GM12878 (cell line): ENCODE measurements around the gene GJC1. TPM values are rescaled to one million over a fixed set of nuclear protein-coding genes. Genes with fewer than 3 reads are reported as not detected.

Experiments used
- ATAC-seq: fragments of 200-7000 bp; cut with Tn5 transposase; 3 replicates; pipeline ENCODE4 v1.9.1; 2020; ENCODE audit warnings: mild to moderate bottlenecking, moderate library complexity
- BruUV-seq: library from RNA; stranded (reverse); fragments of 400-500 nt; replicated peaks from 2 replicates; lab custom pipeline; 2021; lab: Mats Ljungman, UMichigan
- CTCF ChIA-PET: fragments of 300-600 bp; sonication (Branson Sonifier 250); formaldehyde crosslinking; extraction: SDS; loops from one replicate; lab custom pipeline; 2021; ENCODE audit warnings: inconsistent platforms; lab: Yijun Ruan, JAX
- POLR2A ChIA-PET: fragments of 350-600 bp; formaldehyde crosslinking; extraction: SDS; loops from one replicate; lab custom pipeline; 2021; ENCODE audit warnings: inconsistent platforms; lab: Charles Lee
- RAD21 ChIA-PET: fragments of 300-600 bp; sonication (Branson Sonifier 250); formaldehyde crosslinking; loops from one replicate; lab custom pipeline; 2023; ENCODE audit warnings: antibody characterized with exemption; ENCODE audit not compliant: unreplicated experiment; lab: Charles Lee
- SMC1A ChIA-PET: fragments of 300-600 bp; sonication (Branson Sonifier 250); formaldehyde crosslinking; loops from one replicate; lab custom pipeline; 2023; ENCODE audit not compliant: unreplicated experiment, uncharacterized antibody; lab: Charles Lee
- DNase-seq: peaks from one replicate; pipeline ENCODE4 v3.0.0-alpha.2; 2011; ENCODE audit warnings: low read depth, low spot score
- FAIRE-seq: peaks from 3 replicates; lab custom pipeline; 2011; peaks lifted over from hg19 to GRCh38; lab: Jason Lieb, UNC
- H2AFZ ChIP-seq: 2 replicates; pipeline ENCODE4 v1.6.0; 2011; ENCODE audit warnings: low read depth, low read length, control low read depth; ENCODE audit not compliant: control insufficient read depth
- H3K27ac ChIP-seq: 2 replicates; pipeline ENCODE4 v1.5.1; 2011; ENCODE audit warnings: control low read depth; ENCODE audit not compliant: control insufficient read depth, insufficient read depth
- H3K27me3 ChIP-seq, 2 experiments: replicated peaks in 1 of 2; 2 replicates each; pipeline versions ENCODE4 v1.6.0 to v1.6.1; 2011; ENCODE audit warnings: low read length in 1 of 2; ENCODE audit not compliant: control insufficient read depth in 2 of 2, insufficient read depth in 2 of 2
- H3K36me3 ChIP-seq, 2 experiments: 2 replicates each; pipeline ENCODE4 v1.5.1; 2011; ENCODE audit warnings: low read length in 1 of 2; ENCODE audit not compliant: control insufficient read depth in 2 of 2, insufficient read depth in 2 of 2
- H3K4me1 ChIP-seq: 2 replicates; pipeline ENCODE4 v1.6.1; 2011; ENCODE audit warnings: mild to moderate bottlenecking, low read length, moderate library complexity, mixed read lengths; ENCODE audit not compliant: control insufficient read depth, insufficient read depth
- H3K4me2 ChIP-seq: 2 replicates; pipeline ENCODE4 v1.6.0; 2011; ENCODE audit warnings: control low read depth; ENCODE audit not compliant: control insufficient read depth, insufficient read depth
- H3K4me3 ChIP-seq: fragments of 200-600 bp; sonication (generic); 2 replicates; pipeline ENCODE4 v1.5.1; 2016
- H3K79me2 ChIP-seq: 2 replicates; pipeline ENCODE4 v1.6.0; 2011; ENCODE audit warnings: low read length; ENCODE audit not compliant: control insufficient read depth, insufficient read depth
- H3K9ac ChIP-seq: 2 replicates; pipeline ENCODE4 v1.8.0; 2011; ENCODE audit warnings: low read length, control low read depth, mixed read lengths; ENCODE audit not compliant: control insufficient read depth, insufficient read depth
- H3K9me3 ChIP-seq: replicated peaks from 3 replicates; pipeline ENCODE4 v1.5.1; 2011; ENCODE audit warnings: mild to moderate bottlenecking, low read length; ENCODE audit not compliant: control insufficient read depth, insufficient read depth
- H4K20me1 ChIP-seq: 2 replicates; pipeline ENCODE4 v1.6.0; 2011; ENCODE audit not compliant: control insufficient read depth, insufficient read depth
- ATF3 ChIP-seq: IDR thresholded peaks from 2 replicates; pipeline ENCODE4 v1.6.1; 2011; ENCODE audit warnings: low read depth, mild to moderate bottlenecking, low read length, moderate library complexity, borderline replicate concordance; ENCODE audit errors: extremely low read depth
- BACH1 ChIP-seq: fragments of 450-650 bp; IDR thresholded peaks from 2 replicates; pipeline ENCODE4 v1.6.1; 2017; ENCODE audit warnings: mild to moderate bottlenecking, borderline replicate concordance
- CTCF ChIP-seq, 3 experiments: IDR thresholded peaks in 2 of 3; conservative IDR thresholded peaks in 1 of 3; 2 replicates each; pipeline ENCODE4 v1.5.1; 2011; ENCODE audit warnings: low read depth in 3 of 3, low read length in 3 of 3, mild to moderate bottlenecking in 3 of 3, control low read depth in 2 of 3, moderate library complexity in 2 of 3, inconsistent platforms in 1 of 3, mixed read lengths in 1 of 3; ENCODE audit not compliant: control insufficient read depth in 2 of 3, insufficient read depth in 1 of 3; ENCODE audit errors: extremely low read depth in 1 of 3
- MLLT1 ChIP-seq: fragments of 450-650 bp; IDR thresholded peaks from 2 replicates; pipeline ENCODE4 v1.6.1; 2016; ENCODE audit warnings: mild to moderate bottlenecking
- MTA3 ChIP-seq: IDR thresholded peaks from 2 replicates; pipeline ENCODE4 v1.6.1; 2012; ENCODE audit warnings: low read length, inconsistent platforms, borderline replicate concordance
- PML ChIP-seq: IDR thresholded peaks from 2 replicates; pipeline ENCODE4 v1.6.1; 2012; ENCODE audit warnings: low read length, inconsistent platforms
- RAD21 ChIP-seq: IDR thresholded peaks from 2 replicates; pipeline ENCODE4 v1.6.1; 2011; ENCODE audit warnings: mild to moderate bottlenecking, low read depth, low read length, moderate library complexity; ENCODE audit not compliant: insufficient read depth
- RAD51 ChIP-seq: fragments of 450-650 bp; IDR thresholded peaks from 2 replicates; pipeline ENCODE4 v1.6.1; 2016; ENCODE audit warnings: moderate library complexity, mild to moderate bottlenecking, inconsistent platforms
- SREBF1 ChIP-seq: IDR thresholded peaks from 2 replicates; pipeline ENCODE4 v1.6.1; 2012; ENCODE audit warnings: mild to moderate bottlenecking, low read length
- YY1 ChIP-seq: IDR thresholded peaks from 2 replicates; pipeline ENCODE4 v1.6.1; 2011; ENCODE audit warnings: low read depth, mild to moderate bottlenecking, low read length
- ZBTB33 ChIP-seq: fragments of 450-650 bp; IDR thresholded peaks from 2 replicates; pipeline ENCODE4 v1.6.1; 2017; ENCODE audit warnings: mild to moderate bottlenecking
- ZBTB4 ChIP-seq: fragments of 450-650 bp; formaldehyde crosslinking; IDR thresholded peaks from 2 replicates; pipeline ENCODE4 v1.4.0; 2022; ENCODE audit warnings: mild to moderate bottlenecking, moderate library complexity
- ZNF384 ChIP-seq: IDR thresholded peaks from 2 replicates; pipeline ENCODE4 v1.6.1; 2012; ENCODE audit warnings: low read depth, mild to moderate bottlenecking, low read length, improper control_type of control experiment, borderline replicate concordance
- ZNF622 ChIP-seq: fragments of 450-650 bp; IDR thresholded peaks from 2 replicates; pipeline ENCODE4 v1.6.1; 2017; ENCODE audit warnings: mild to moderate bottlenecking, inconsistent platforms
- ZSCAN29 ChIP-seq: fragments of 450-650 bp; IDR thresholded peaks from 2 replicates; pipeline ENCODE4 v1.6.1; 2017; ENCODE audit warnings: mild to moderate bottlenecking, moderate library complexity
- WGBS: methylation state at CpG from one replicate; pipeline ENCODE4 v1.1.6; 2016; ENCODE audit warnings: low lambda C conversion rate; ENCODE audit not compliant: insufficient replicate concordance, insufficient coverage; ENCODE audit errors: missing lambda C conversion rate; 5-methylcytosine and 5-hydroxymethylcytosine counted together
- in situ Hi-C: fragments of 300-500 bp; cut with MboI; formaldehyde crosslinking; loops from 9 replicates; pipeline ENCODE4 v1.14.3; 2018; ENCODE audit warnings: mixed read lengths
- intact Hi-C: fragments of 100-400 bp; cut with micrococcal nuclease; formaldehyde crosslinking; loops from one replicate; pipeline ENCODE4 v1.14.2; 2022; ENCODE audit not compliant: unreplicated experiment
- polyA plus RNA-seq, 11 experiments: library from polyadenylated mRNA; depleted of rRNA in 4 of 11; unstranded in 6 of 11; stranded (reverse) in 5 of 11; fragments of >200 nt; fragmentation: Nextera tagmentation in 4 of 11; fragmentation: Illumina TruSeq in 1 of 11; extraction: Ambion mirVana in 4 of 11; extraction: Trizol in 1 of 11; gene quantifications; 1 replicate in 1 of 11; 2 replicates in 10 of 11; pipeline versions ENCODE4 v1.2.1 to v1.2.3, GENCODE V29; 2011 to 2016; ENCODE audit warnings: inconsistent platforms in 2 of 11, missing spikeins in 2 of 11, low read depth in 1 of 11
- total RNA-seq, 4 experiments: library from RNA; depleted of rRNA in 3 of 4; stranded (reverse); fragments of >200 nt in 3 of 4; fragmentation: Illumina TruSeq in 1 of 4; extraction: Trizol in 1 of 4; gene quantifications; 2 replicates each; pipeline versions ENCODE4 v1.2.1 to v1.2.3, GENCODE V29; 2013 to 2021

GJC1 gene
- total and polyA plus RNA-seq, 10 of the 15 experiments (the other 5 are each of a cell fraction or from before 2014, with no cell fraction given), result 0.37 to 3.4 (median 0.90) TPM

GRCh38 chr17:44865231-44865660, 35.2 kb upstream of the GJC1 start:
- BruUV-seq, result no TSS peak
- Histone ChIP-seq H3K4me2 (no peak overlapping the region), H3K4me1 (no peaks in the 10 kb centered on the region), H3K27ac (no peak overlapping the region), H3K9ac (no peak overlapping the region), H3K9me3 (no peaks in the 10 kb centered on the region), H2AFZ (no peak overlapping the region), H3K27me3 (no peaks in the 10 kb centered on the region), H3K36me3 (peaks cover 24 to 36% of the 10 kb centered on the region in 2 experiments), H4K20me1 (no peaks in the 10 kb centered on the region; the same call in 1 of the 2 replicates), H3K4me3 (no peak overlapping the region), H3K79me2 (no peaks in the 10 kb centered on the region)
- ChIA-PET RAD21 (interaction anchor here (2.7 kb wide), 1 partner anchor 87 kb away, joined by 13 read pairs; no protein-coding TSS in a partner anchor), SMC1A (interaction anchor here (0.6 to 4.4 kb wide), 4 partner anchors 65 to 824 kb away, joined by 3 to 19 read pairs (median 3); no protein-coding TSS in a partner anchor), POLR2A (no interaction called here), CTCF (interaction anchor here (0.7 to 12.3 kb wide), 11 partner anchors 8 to 332 kb away, joined by 3 to 175 read pairs (median 4); no protein-coding TSS in a partner anchor)
- WGBS, result 79% methylated on average over 1 of the region's 1 CpG
- no peak for DNase-seq
- peak; percentile 91 for FAIRE-seq
- in situ Hi-C loops (loop anchor here (5.0 to 25.0 kb wide), 2 partner anchors 83 to 1653 kb away; partner anchors contain the start of gene TMEM106A), intact Hi-C loops (loop anchor here (1.0 kb wide), 2 partner anchors 90 to 332 kb away; no protein-coding TSS in a partner anchor)
- ATAC-seq, result peak; percentile 92
- TF ChIP-seq CTCF (IDR thresholded peaks at IDR 0.05 in 2 of 3, conservative IDR thresholded peaks at IDR 0.05 in 1 of 3; ENCODE audit: control insufficient read depth in 2 of 3, extremely low read depth in 1 of 3, insufficient read depth in 1 of 3, low read depth in 3 of 3, low read length in 3 of 3) (peak; percentile 72 to 88 (median 78)), PML (no peak), ZBTB33 (no peak), ZNF384 (no peak), BACH1 (no peak), ZSCAN29 (no peak), RAD21 (peak; percentile 58), MLLT1 (no peak), ATF3 (no peak), YY1 (peak; percentile 33; the same call in 1 of the 2 replicates), RAD51 (no peak), SREBF1 (no peak), ZBTB4 (CRISPR knock-in tag) (no peak), ZNF622 (no peak), MTA3 (no peak)
